CD4-positive, alpha-beta T cell (primary cell): ENCODE measurements around the gene RPS6KA2. TPM values are rescaled to one million over a fixed set of nuclear protein-coding genes. Genes with fewer than 3 reads are reported as not detected.

Source experiments
- ATAC-seq: fragments of 200-7000 bp; cut with Tn5 transposase; one replicate; pipeline ENCODE4 v1.10.0; 2022; ENCODE audit warnings: mild to moderate bottlenecking; ENCODE audit not compliant: poor library complexity
- CTCF ChIA-PET: fragments of 350-600 bp; sonication (Branson Sonifier 250); formaldehyde crosslinking; loops from one replicate; lab custom pipeline; 2021; ENCODE audit warnings: antibody characterized with exemption, inconsistent platforms; lab: Charles Lee
- POLR2A ChIA-PET: fragments of 350-600 bp; sonication (Branson Sonifier 250); formaldehyde crosslinking; loops from one replicate; lab custom pipeline; 2021; ENCODE audit warnings: antibody characterized with exemption, inconsistent platforms; lab: Charles Lee
- DNase-seq, 14 experiments: peaks; one replicate each; pipeline ENCODE4 v3.0.0-alpha.2; 2013 to 2020; ENCODE audit warnings: mixed read lengths in 2 of 14
- H3K27ac ChIP-seq, 2 donors: one replicate each; pipeline versions ENCODE4 v1.5.1 to v1.7.0; 2013; ENCODE audit warnings: low read length in 2 of 2, low read depth in 1 of 2, mild to moderate bottlenecking in 1 of 2
- H3K27me3 ChIP-seq, 2 experiments: 1 replicate in 1 of 2; 2 replicates in 1 of 2; pipeline versions ENCODE4 v1.6.1 to v1.7.0; 2013; ENCODE audit warnings: low read length in 2 of 2, control low read depth in 1 of 2, mild to moderate bottlenecking in 1 of 2, moderate library complexity in 1 of 2; ENCODE audit not compliant: insufficient read depth in 2 of 2, control insufficient read depth in 1 of 2
- H3K36me3 ChIP-seq: one replicate; pipeline ENCODE4 v1.6.1; 2013; ENCODE audit warnings: low read length, control low read depth; ENCODE audit not compliant: insufficient read depth
- H3K4me1 ChIP-seq: one replicate; pipeline ENCODE4 v1.6.1; 2013; ENCODE audit warnings: low read length, control low read depth; ENCODE audit not compliant: insufficient read depth
- H3K4me3 ChIP-seq: one replicate; pipeline ENCODE4 v1.5.1; 2013; ENCODE audit warnings: mild to moderate bottlenecking, low read length, moderate library complexity
- H3K9me3 ChIP-seq, 2 experiments: 1 replicate in 1 of 2; 2 replicates in 1 of 2; pipeline versions ENCODE4 v1.6.1 to v1.7.0; 2013; ENCODE audit warnings: low read length in 2 of 2, mild to moderate bottlenecking in 2 of 2, control low read depth in 1 of 2, moderate library complexity in 1 of 2; ENCODE audit not compliant: control insufficient read depth in 1 of 2, insufficient read depth in 1 of 2
- H3K27ac Mint-ChIP-seq: one replicate; pipeline ENCODE4 v1.8.0; 2020; ENCODE audit warnings: mixed read lengths
- H3K27me3 Mint-ChIP-seq: one replicate; pipeline ENCODE4 v1.8.0; 2021; ENCODE audit warnings: mixed read lengths
- H3K36me3 Mint-ChIP-seq: one replicate; pipeline ENCODE4 v1.8.0; 2021; ENCODE audit warnings: low read depth, mixed read lengths
- H3K4me1 Mint-ChIP-seq: one replicate; pipeline ENCODE4 v1.8.0; 2021; ENCODE audit warnings: low read depth, mixed read lengths
- H3K4me3 Mint-ChIP-seq: one replicate; pipeline ENCODE4 v1.8.0; 2020; ENCODE audit warnings: mild to moderate bottlenecking, mixed read lengths
- H3K9me3 Mint-ChIP-seq: one replicate; pipeline ENCODE4 v1.8.0; 2020; ENCODE audit warnings: mixed read lengths
- intact Hi-C, 2 experiments: fragments of 100-400 bp; cut with DNase I in 1 of 2; cut with micrococcal nuclease in 1 of 2; formaldehyde crosslinking; loops; one replicate each; pipeline versions ENCODE4 v1.15.1 to v1.9.0; 2023 to 2025; cut with DNase I, micrococcal nuclease
- total RNA-seq, 174 experiments: library from RNA in 2 of 174; stranded (reverse) in 2 of 174; gene quantifications; one replicate each; pipeline ENCODE4 v1.2.3 and lab custom pipeline; 2021 to 2026
- TF ChIP-seq, protein P1 (sequence below): fragments of 200-600 bp; IDR thresholded peaks from one replicate; pipeline ENCODE4 v1.8.0; 2022; ENCODE audit warnings: antibody characterized with exemption, mild to moderate bottlenecking

The RPS6KA2 gene
- total RNA-seq, 2 experiments from 2014 or later: 5.6 to 6.2 TPM

DNA sequence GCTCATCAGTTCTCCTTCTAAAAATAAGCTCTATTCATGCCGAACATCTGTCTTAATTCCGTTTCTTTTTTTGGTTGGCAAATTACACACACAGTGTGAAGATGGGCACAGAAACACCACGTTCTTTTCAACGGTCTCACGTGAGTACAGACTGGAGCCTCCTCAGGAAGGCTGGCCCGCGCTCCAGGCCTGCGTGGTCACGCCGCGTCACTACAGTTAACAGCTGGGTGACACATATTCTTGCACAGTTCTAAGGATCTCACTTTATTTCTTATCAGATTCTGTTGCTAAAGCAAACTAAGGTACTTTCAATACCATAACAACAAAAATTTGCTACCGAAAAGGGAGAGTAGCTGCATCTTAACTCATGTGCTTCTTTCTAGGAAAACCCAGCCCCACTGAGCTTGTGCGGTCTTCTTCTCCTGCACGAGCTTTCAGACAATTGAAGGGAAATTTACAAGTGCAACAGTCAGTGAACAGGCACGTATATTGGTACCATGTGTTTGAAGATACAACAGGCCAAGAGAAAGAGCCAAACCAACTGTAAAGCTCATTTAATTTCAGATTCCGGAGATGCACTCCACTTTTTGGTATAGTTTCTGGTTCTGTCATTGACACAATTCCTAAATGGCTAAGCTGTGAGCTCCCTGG lies 188.7 kb downstream of the RPS6KA2 start:
- peaks cover 24% of the 10 kb centered on the region for H3K4me1 ChIP-seq
- no peak overlapping the region for H3K27ac Mint-ChIP-seq
- intact Hi-C loops: no loop called here
- H3K36me3 ChIP-seq: no peaks in the 10 kb centered on the region
- no peaks in the 10 kb centered on the region for H3K9me3 Mint-ChIP-seq
- ChIA-PET POLR2A (interaction anchor here (1.0 kb wide), 1 partner anchor 189 kb away, joined by 3 read pairs; no protein-coding TSS in a partner anchor), CTCF (interaction anchor here (0.8 to 1.5 kb wide), 2 partner anchors 38 to 43 kb away, joined by 3 to 6 read pairs; no protein-coding TSS in a partner anchor)
- no peaks in the 10 kb centered on the region for H3K9me3 ChIP-seq
- H3K27me3 ChIP-seq: no peaks in the 10 kb centered on the region
- no peak overlapping the region for H3K27ac ChIP-seq
- H3K4me1 Mint-ChIP-seq: peaks cover 47% of the 10 kb centered on the region
- no peak for DNase-seq
- TF ChIP-seq, protein P1, sequence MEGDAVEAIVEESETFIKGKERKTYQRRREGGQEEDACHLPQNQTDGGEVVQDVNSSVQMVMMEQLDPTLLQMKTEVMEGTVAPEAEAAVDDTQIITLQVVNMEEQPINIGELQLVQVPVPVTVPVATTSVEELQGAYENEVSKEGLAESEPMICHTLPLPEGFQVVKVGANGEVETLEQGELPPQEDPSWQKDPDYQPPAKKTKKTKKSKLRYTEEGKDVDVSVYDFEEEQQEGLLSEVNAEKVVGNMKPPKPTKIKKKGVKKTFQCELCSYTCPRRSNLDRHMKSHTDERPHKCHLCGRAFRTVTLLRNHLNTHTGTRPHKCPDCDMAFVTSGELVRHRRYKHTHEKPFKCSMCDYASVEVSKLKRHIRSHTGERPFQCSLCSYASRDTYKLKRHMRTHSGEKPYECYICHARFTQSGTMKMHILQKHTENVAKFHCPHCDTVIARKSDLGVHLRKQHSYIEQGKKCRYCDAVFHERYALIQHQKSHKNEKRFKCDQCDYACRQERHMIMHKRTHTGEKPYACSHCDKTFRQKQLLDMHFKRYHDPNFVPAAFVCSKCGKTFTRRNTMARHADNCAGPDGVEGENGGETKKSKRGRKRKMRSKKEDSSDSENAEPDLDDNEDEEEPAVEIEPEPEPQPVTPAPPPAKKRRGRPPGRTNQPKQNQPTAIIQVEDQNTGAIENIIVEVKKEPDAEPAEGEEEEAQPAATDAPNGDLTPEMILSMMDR: no peak
- H3K4me3 Mint-ChIP-seq: peak overlapping the region; percentile 30
- no peak overlapping the region for H3K4me3 ChIP-seq
- peaks cover 4% of the 10 kb centered on the region for H3K36me3 Mint-ChIP-seq
- no peaks in the 10 kb centered on the region for H3K27me3 Mint-ChIP-seq
- ATAC-seq: no peak

DNA sequence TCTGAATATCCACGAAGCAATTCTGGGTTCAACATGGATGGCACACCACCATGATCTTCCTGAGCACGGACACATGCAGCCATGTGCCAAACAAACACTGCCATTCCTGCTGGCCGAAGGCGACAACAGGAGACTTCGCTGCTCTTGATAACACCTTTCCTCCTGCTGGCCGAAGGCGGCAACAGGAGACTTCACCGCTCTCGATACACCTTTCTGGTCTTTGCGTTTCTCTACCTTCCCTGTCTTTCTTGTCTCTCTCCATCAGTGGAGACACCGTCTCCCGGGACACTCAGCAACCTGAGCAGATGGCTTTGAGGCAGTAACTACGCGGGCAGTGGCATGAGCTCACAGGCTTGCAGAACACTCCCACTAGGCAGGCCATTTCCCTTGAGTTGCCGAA lies 189.4 kb downstream of the RPS6KA2 start:
- H3K27ac Mint-ChIP-seq: no peak overlapping the region
- intact Hi-C loops: no loop called here

DNA sequence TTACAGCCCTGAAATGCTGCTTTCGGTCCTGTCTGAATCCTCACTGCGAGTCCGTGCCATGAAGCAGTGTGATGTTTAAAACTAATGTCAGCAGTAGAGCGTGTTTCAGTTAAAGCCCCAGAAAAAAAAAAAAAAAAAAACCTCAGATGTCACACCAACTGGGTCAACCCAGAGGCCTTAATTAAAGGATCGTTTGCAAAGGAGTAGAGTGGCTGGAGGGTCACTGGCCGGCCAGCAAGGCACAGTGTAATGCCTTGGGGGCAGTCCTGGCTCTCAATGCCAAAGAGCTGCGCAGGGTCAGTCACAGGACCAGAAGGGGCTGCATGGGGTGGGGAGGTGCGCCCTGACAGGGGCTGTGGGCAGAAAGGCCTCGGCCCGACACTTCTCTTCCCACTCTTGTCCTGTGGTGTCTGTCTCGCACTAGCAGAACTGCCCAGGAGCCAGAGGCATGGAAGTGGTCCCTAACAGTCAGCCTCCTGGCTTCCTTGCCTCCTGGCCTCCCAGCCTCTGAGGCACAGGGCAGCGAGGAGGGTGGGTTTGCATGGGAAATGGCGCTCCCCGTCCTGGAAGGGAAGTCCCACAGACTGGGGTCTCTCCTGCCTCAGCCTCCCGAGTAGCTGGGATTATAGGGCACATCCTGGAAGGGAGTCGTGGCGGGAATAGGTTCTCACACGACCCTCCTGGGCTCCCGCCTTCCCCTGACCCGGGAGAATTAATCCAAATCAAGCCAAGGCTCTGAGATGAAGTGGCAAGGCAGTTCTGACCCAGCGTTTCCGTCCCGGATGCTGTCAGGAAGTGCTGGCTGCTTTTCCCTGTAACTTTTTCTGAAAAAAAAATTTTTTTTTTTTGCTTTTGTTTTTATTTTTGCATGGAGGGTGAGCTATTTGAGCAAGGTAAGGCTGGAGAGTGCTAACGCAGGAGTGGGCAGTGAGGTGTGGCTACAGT lies 190.6 kb downstream of the RPS6KA2 start:
- H3K4me3 Mint-ChIP-seq: no peak overlapping the region
- H3K4me1 Mint-ChIP-seq: peaks cover 47% of the 10 kb centered on the region
- peaks cover 14% of the 10 kb centered on the region for H3K36me3 Mint-ChIP-seq
- Histone ChIP-seq H3K27ac (no peak overlapping the region), H3K4me3 (no peak overlapping the region), H3K36me3 (no peaks in the 10 kb centered on the region), H3K9me3 (no peaks in the 10 kb centered on the region), H3K27me3 (no peaks in the 10 kb centered on the region), H3K4me1 (peaks cover 24% of the 10 kb centered on the region)
- H3K9me3 Mint-ChIP-seq: no peaks in the 10 kb centered on the region
- TF ChIP-seq, protein P1: no peak
- ChIA-PET CTCF (interaction anchor here (1.3 to 1.9 kb wide), 2 partner anchors 15 to 35 kb away, joined by 3 to 6 read pairs; no protein-coding TSS in a partner anchor), POLR2A (interaction anchor here (1.2 to 1.7 kb wide), 3 partner anchors 19 to 191 kb away, joined by 3 to 6 read pairs (median 5); partner anchors contain the start of gene RPS6KA2)
- DNase-seq (no peak), ATAC-seq (no peak)
- H3K27me3 Mint-ChIP-seq: no peaks in the 10 kb centered on the region
- intact Hi-C loops: no loop called here
- H3K27ac Mint-ChIP-seq: peak overlapping the region; percentile 70

More for the DNA sequence above, 189.4 kb downstream of the RPS6KA2 start:
- ATAC-seq: no peak
- H3K4me1 ChIP-seq: peaks cover 24% of the 10 kb centered on the region
- H3K9me3 Mint-ChIP-seq: no peaks in the 10 kb centered on the region
- TF ChIP-seq, protein P1: no peak
- no peak overlapping the region for H3K27ac ChIP-seq
- no peaks in the 10 kb centered on the region for H3K27me3 ChIP-seq
- H3K4me3 Mint-ChIP-seq: no peak overlapping the region
- no peaks in the 10 kb centered on the region for H3K9me3 ChIP-seq
- H3K4me1 Mint-ChIP-seq: peaks cover 47% of the 10 kb centered on the region
- H3K27me3 Mint-ChIP-seq: no peaks in the 10 kb centered on the region
- H3K4me3 ChIP-seq: no peak overlapping the region
- ChIA-PET CTCF (interaction anchor here (1.5 kb wide), 1 partner anchor 37 kb away, joined by 6 read pairs; no protein-coding TSS in a partner anchor), POLR2A (no interaction called here)
- H3K36me3 Mint-ChIP-seq: peaks cover 4% of the 10 kb centered on the region
- no peak for DNase-seq
- no peaks in the 10 kb centered on the region for H3K36me3 ChIP-seq
